Measurements from ENCODE around the gene TEFM.
"Not testable (repeated sequence)": the region's sequence is repeated elsewhere in the genome, so short reads cannot be mapped to it uniquely, and the experiment has no call there.

TEFM gene

DNA sequence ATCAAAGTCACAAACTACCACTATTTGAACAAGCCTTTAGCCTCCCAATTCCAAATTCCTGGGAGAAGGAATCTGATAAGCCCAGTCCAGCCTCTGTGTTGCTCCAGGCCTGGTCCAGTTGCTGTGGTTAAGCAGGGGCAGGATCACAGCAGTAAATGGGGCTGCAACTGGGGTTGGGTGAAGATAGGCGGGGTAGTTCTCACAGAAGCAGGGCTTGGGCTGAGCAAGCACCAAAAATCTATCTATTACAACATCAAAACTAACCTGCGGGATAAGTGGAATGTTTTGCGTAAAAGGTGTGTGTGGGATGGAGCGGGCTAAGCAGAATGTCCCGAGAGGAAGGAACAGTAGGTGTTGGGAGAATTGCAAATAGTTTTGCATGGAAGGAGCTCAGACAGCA, 41.8 kb upstream of the TEFM start:
- no peak overlapping the region for H3K4me3 ChIP-seq (ENCODE audit: low read length)
- DNase-seq (ENCODE audit: low read depth): no peak
- TF ChIP-seq, protein P1, sequence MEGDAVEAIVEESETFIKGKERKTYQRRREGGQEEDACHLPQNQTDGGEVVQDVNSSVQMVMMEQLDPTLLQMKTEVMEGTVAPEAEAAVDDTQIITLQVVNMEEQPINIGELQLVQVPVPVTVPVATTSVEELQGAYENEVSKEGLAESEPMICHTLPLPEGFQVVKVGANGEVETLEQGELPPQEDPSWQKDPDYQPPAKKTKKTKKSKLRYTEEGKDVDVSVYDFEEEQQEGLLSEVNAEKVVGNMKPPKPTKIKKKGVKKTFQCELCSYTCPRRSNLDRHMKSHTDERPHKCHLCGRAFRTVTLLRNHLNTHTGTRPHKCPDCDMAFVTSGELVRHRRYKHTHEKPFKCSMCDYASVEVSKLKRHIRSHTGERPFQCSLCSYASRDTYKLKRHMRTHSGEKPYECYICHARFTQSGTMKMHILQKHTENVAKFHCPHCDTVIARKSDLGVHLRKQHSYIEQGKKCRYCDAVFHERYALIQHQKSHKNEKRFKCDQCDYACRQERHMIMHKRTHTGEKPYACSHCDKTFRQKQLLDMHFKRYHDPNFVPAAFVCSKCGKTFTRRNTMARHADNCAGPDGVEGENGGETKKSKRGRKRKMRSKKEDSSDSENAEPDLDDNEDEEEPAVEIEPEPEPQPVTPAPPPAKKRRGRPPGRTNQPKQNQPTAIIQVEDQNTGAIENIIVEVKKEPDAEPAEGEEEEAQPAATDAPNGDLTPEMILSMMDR (IDR thresholded peaks at IDR 0.05; ENCODE audit: insufficient read depth, low read depth, low read length, missing control alignments): no peak

- DNase-seq (ENCODE audit: low read depth): no peak
- H3K4me3 ChIP-seq (ENCODE audit: low read length): no peak overlapping the region
- TF ChIP-seq, protein P1 (IDR thresholded peaks at IDR 0.05; ENCODE audit: insufficient read depth, low read depth, low read length, missing control alignments): no peak
These were observed 36.5 kb upstream of the TEFM start for GRCh38 chr17:30942308-30943079.

DNA sequence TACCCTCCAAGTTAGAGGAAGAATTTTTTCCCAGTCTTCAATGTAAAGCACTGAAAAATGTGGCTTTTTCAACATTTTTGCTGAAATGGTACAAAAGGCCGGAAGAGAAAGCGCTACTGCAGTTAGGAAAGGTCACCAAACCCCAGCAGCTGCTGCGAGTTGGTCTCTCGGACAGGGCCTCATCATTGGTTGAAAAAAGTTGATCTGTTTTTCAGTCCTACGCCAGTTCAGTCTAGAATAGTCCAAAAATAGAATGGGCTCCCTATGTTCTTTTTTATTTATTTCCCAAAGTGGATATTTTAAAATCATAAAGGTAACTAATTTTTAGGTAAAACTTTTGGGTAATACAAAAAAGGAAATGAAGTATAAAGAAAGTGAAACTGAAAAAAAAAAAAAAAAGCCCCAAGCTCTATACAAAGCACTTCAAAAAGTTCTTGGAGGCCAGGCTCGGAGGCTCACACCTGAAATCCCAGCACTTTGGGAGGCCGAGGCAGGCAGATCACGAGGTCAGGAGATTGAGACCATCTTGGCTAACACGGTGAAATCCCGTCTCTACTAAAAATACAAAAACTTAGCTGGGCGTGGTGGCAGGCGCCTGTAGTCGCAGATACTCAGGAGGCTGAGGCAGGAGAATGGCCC, 33.1 kb upstream of the TEFM start:
- no peak for DNase-seq (ENCODE audit: low read depth)
- H3K4me3 ChIP-seq (ENCODE audit: low read length): no peak overlapping the region
- TF ChIP-seq, protein P1 (IDR thresholded peaks at IDR 0.05; ENCODE audit: insufficient read depth, low read depth, low read length, missing control alignments): no peak

GRCh38 chr17:30933966-30934365, 27.9 kb upstream of the TEFM start:
- no peak overlapping the region for H3K4me3 ChIP-seq (ENCODE audit: low read length)
- no peak for DNase-seq (ENCODE audit: low read depth)
- TF ChIP-seq, protein P1 (IDR thresholded peaks at IDR 0.05; ENCODE audit: insufficient read depth, low read depth, low read length, missing control alignments): no peak

DNA sequence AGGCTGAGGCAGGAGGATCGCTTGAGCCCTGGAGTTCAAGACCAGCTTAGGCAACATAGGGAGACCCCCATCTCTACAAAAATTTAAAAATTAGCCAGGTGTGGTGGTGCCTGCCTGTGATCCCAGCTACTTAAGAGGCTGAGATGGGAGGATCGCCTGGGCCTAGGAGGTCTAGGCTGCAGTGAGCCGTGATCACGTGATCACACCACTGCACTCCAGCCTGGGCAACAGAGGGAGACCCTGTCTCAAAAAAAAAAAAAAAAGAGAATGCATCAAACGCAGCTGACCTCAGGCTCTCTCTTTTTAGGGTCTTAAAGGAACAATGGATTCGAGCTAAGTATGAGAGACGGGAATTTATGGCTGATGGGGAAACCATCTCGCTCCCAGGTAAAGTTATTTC, 25.5 kb upstream of the TEFM start:
- H3K4me3 ChIP-seq (ENCODE audit: low read length); DNase-seq (ENCODE audit: low read depth): not testable (repeated sequence)

DNA sequence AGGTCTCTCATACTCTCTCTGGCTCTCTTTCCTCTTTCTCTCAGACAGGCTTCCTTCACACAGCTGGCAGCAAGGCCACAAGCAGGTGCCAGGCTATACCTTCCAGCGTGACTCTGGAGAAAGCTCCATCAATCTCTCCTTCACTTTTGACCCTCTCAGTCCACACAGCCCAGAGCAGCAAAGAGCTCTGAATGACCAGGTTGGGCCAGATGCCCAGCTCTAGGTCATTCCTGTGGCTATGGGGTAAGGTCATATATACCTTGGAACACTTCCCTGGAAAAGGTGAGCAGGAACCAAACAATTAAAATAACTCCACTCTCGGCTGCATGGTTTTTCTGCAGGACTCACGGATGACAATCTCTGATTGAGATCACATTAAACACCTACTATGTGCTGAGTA, 24.5 kb upstream of the TEFM start:
- TF ChIP-seq, protein P1 (IDR thresholded peaks at IDR 0.05; ENCODE audit: insufficient read depth, low read depth, low read length, missing control alignments): no peak
- no peak overlapping the region for H3K4me3 ChIP-seq (ENCODE audit: low read length)
- no peak for DNase-seq (ENCODE audit: low read depth)

DNA sequence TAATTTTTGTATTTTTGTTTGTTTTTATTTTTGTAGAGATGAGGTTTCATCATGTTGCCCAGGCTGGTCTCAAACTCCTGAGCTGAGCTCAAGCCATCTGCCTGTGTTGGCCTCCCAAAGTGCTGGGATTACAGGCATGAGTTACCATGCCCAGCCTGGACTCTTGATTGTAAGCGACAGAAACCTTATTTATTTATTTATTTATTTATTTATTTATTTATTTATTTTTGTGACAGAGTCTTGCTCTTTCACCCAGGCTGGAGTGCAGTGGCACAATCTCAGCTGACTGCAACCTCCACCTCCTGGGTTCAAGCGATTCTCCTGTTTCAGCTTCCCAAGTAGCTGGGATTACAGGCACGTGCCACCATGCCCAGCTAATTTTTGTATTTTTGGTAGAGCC, 23.8 kb upstream of the TEFM start:
- not testable (repeated sequence) for DNase-seq (ENCODE audit: low read depth); H3K4me3 ChIP-seq (ENCODE audit: low read length)

DNA sequence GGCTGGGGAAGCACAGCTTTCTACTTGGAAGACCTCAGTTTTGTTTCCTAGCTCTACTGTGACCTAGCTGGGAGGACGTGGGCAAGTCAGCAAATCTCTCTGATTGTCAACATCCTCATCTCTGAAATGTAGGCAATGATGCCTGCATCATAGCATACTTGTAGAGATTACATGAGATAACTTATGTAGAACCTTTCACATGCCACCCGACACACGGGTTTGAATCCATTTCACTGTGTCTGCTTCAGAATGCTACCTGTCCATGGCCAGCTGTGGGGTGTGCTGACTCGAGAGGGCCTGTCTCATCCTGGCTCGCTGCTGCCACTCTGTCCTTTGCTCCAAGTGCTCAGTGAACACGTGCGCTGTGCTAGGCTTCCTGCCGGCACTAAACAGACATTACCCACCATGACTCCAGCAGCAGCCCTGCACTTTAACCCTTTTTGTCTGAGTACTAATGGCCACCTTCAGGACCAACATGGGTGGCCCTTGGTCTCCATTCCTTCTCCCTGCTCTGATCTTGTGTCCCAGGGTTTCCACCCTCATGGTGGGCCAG, 23.1 kb upstream of the TEFM start:
- DNase-seq (ENCODE audit: low read depth): no peak
- TF ChIP-seq, protein P1 (IDR thresholded peaks at IDR 0.05; ENCODE audit: insufficient read depth, low read depth, low read length, missing control alignments): no peak
- no peak overlapping the region for H3K4me3 ChIP-seq (ENCODE audit: low read length)

Data from epithelial cell of esophagus (primary cell).